ENCODE data around the gene PCDHGC5.
A peak's percentile ranks its signal among the peaks of the same experiment; 100 is the strongest.

Gene PCDHGC5

GRCh38 chr5:141488591-141489561 lies at the start of gene PCDHGC5:
TSS of gene PCDHGC5 (plus strand) at chr5:141489081. CDS start at chr5:141489241, 160 bp downstream.
- DNase-seq: no peak

DNA sequence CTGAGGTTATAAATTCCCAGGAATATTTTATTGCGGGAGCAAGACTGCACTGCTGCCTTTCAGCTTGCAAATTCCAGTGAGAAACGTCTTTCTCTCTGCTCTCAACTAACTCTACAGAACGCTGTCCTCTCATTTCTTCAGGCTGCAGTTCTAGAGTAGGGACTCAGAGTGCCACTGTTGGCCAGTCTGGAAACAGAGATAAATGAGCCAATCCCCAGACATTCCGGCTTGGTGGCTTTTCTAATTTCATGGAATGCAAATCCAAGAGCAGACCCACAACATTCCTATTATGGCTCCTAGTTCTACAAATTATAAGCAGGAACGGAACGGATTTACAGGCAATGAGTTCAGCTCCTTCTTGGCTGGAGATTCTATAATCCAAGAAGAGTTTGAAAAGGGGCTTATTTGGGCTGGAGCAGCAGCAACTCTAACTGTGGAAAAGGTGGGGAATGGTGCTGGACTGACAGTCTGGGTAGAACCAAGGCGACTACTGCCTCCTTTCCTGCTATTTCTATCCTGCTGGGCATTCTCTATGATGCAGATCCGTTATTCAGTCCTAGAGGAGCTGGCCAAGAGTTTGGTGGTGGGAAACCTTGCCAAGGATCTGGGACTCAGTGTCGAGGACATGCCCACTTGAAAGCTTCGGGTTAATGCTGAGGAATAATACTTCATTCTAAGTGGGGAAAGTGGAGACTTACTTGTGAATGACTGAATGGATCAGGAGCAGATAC lies 49.3 kb upstream of the PCDHGC5 start:
- DNase-seq: no peak

DNA sequence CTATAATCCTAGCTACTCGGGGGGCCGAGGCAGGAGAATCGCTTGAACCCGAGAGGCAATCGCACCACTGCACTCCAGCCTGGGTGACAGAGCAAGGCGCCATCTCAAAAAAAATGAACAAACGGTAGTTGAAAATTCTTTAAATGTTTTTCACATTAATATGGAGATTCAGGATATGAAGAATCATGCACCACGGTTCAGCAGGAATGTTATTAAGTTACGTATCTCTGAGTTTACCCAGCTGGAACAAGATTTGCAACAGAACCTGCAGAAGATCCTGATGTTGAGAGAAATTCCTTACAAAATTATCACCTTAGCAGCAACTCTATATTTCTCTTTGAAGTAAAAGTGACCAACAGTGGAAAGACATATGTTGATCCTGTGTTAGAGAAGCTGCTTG lies 48.5 kb upstream of the PCDHGC5 start:
- DNase-seq: no peak

DNA sequence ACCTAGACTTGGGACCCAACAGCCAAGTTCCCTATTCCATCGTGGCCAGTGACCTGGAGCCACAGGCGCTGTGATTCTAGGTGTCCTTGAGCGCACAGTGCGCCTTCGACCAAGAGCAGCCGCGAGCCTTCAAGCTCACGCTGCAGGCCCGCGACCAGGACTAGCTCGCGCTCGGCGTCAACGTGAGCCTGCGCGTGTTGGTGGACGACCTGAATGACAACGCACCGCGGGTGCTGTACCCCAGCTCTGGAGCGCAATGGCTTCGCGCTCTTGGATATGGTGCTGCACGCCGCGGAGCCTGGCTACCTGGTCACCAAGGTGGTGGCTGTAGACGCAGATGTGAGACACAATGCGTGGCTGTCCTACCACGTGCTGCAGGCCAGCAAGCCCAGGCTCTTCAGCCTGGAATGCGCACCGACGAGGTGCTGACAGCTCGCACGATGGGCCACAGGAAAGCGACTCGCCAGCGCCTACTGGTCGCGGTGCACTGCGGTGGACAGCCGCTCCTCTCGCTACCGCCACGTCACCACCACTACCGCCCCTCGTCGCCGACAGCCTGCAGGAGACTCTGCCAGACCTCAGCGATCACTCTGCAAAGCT lies 47.2 kb upstream of the PCDHGC5 start:
- no peak for DNase-seq

DNA sequence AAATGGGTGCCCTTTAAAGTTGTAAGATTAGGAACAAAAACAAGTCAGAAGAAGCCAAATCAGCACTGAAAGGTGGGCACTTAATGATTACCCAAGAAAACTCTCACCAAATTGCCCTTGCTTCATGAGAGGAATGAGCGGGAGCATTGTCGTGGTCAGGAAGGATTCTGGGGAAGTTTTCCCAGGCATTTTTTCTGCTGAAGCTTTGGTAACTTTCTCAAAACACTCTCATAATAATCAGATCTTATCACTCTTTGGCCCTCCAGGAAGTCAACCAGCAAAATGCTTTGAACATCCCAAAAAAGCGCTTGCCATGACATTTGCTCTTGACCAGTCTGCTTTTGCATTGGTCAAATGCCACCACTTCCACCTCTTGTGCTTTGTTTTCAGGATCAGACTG lies 23.5 kb upstream of the PCDHGC5 start:
- DNase-seq: no peak

- peak; percentile 78 for DNase-seq
Observed at GRCh38 chr5:141475625-141476131, 13.2 kb upstream of the PCDHGC5 start, which contains the start of gene PCDHGC3. TSS of gene PCDHGC3 (plus strand) at chr5:141475966. CDS start at chr5:141476117, 151 bp downstream.

DNA sequence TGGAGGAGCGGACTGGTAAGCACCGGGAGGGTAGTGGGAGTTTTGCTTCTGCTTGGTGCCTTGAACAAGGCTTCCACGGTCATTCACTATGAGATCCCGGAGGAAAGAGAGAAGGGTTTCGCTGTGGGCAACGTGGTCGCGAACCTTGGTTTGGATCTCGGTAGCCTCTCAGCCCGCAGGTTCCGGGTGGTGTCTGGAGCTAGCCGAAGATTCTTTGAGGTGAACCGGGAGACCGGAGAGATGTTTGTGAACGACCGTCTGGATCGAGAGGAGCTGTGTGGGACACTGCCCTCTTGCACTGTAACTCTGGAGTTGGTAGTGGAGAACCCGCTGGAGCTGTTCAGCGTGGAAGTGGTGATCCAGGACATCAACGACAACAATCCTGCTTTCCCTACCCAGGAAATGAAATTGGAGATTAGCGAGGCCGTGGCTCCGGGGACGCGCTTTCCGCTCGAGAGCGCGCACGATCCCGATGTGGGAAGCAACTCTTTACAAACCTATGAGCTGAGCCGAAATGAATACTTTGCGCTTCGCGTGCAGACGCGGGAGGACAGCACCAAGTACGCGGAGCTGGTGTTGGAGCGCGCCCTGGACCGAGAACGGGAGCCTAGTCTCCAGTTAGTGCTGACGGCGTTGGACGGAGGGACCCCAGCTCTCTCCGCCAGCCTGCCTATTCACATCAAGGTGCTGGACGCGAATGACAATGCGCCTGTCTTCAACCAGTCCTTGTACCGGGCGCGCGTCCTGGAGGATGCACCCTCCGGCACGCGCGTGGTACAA lies 12.6 kb upstream of the PCDHGC5 start:
- peak; percentile 14 for DNase-seq

DNA sequence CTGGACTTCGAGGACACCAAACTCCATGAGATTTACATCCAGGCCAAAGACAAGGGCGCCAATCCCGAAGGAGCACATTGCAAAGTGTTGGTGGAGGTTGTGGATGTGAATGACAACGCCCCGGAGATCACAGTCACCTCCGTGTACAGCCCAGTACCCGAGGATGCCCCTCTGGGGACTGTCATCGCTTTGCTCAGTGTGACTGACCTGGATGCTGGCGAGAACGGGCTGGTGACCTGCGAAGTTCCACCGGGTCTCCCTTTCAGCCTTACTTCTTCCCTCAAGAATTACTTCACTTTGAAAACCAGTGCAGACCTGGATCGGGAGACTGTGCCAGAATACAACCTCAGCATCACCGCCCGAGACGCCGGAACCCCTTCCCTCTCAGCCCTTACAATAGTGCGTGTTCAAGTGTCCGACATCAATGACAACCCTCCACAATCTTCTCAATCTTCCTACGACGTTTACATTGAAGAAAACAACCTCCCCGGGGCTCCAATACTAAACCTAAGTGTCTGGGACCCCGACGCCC lies 11.8 kb upstream of the PCDHGC5 start:
- DNase-seq: no peak

- DNase-seq: no peak
Observed at GRCh38 chr5:141477815-141478214, 11.1 kb upstream of the PCDHGC5 start.

DNA sequence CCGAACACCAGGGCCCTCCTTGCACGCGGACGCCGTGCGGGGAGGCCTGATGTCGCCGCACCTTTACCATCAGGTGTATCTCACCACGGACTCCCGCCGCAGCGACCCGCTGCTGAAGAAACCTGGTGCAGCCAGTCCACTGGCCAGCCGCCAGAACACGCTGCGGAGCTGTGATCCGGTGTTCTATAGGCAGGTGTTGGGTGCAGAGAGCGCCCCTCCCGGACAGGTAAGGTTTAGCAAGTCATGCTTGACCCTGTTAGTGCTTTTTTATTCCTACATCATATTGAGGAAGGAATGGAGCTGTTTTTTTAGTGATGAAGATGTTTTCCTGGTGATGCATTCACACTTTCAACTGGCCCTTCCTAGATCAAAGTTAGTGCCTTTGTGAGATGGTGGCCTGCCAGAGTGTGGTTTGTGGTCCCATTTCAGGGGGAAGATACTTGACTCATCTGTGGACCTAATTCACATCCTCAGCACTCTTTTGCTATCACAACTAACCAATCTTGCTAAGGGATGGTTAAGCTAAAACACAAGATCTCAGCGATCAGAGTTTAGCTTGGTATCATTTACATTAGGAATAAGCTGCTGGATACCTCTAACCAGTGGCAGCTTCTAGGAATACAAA lies 10.4 kb upstream of the PCDHGC5 start:
- DNase-seq: peak; percentile 61

DNA sequence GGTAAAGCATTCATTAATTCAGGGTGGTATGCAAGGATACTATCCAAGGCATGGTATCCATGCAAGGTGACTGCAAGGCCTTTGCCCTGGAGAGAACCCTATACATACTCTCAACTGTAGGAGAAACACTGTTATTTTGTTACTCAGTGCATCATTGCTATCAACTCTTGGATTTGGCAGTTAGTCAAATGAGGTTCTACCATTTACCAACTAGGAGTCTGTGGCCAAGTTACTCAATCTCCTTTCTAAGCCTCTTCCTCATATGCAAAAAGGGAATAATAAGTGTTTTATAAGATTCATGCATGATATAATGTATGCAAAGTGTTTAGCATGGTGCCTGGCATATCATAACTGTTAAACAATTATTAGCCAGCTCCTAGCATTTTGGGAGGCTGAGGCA lies 9.1 kb upstream of the PCDHGC5 start:
- no peak for DNase-seq

- no peak for DNase-seq
Observed at GRCh38 chr5:141483902-141484301, 5.0 kb upstream of the PCDHGC5 start.

- DNase-seq: peak; percentile 13
Observed at GRCh38 chr5:141484310-141484640, 4.6 kb upstream of the PCDHGC5 start.

GRCh38 chr5:141484641-141485311 lies 4.1 kb upstream of the PCDHGC5 start, which contains the start of gene PCDHGC4:
TSS of gene PCDHGC4 (plus strand) at chr5:141485030. CDS start at chr5:141485174, 144 bp downstream.
- DNase-seq: peak; percentile 14

- no peak for DNase-seq
Observed at GRCh38 chr5:141485321-141486055, 3.4 kb upstream of the PCDHGC5 start.

- DNase-seq: no peak
Observed at GRCh38 chr5:141486091-141486490, 2.8 kb upstream of the PCDHGC5 start.

DNA sequence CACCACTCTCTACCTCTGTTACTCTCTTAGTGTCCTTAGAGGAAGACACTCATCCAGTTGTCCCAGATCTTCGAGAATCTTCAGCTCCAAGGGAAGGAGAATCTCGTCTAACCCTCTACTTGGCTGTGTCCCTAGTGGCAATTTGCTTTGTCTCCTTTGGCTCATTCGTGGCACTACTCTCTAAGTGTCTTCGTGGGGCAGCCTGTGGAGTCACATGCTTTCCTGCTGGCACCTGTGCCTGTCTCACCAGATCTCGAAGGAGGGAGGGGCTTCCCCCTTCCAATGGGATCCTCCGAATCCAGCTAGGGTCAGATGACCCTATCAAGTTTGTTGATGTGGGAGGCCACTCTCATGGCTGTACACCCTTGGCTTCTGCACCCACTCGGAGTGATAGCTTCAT lies 1.8 kb upstream of the PCDHGC5 start:
- no peak for DNase-seq

GRCh38 chr5:141489841-141490240 lies 960 bp downstream of the PCDHGC5 start:
- DNase-seq: no peak

- DNase-seq: no peak
Observed at GRCh38 chr5:141490271-141490670, 1.4 kb downstream of the PCDHGC5 start.

- DNase-seq: no peak
Observed at GRCh38 chr5:141490771-141491170, 1.9 kb downstream of the PCDHGC5 start.

Data from NCI-H2029 treated with DMSO at 0.1 percent for 48 hours (cell line).